Measurements from ENCODE around the gene FTHL17.

The FTHL17 gene

GRCh38 chrX:31053621-31054020, 18.2 kb downstream of the FTHL17 start:
- Histone ChIP-seq H3K4ac (ENCODE audit: low read depth, low read length) (no peak overlapping the region), H3K4me3 (ENCODE audit: low read depth, low read length) (no peak overlapping the region), H3K14ac (ENCODE audit: low read length) (no peak overlapping the region), H3K4me2 (ENCODE audit: low read length) (no peak overlapping the region), H3K79me2 (ENCODE audit: control insufficient read depth, insufficient read depth, low read length, poor library complexity) (no peaks in the 10 kb centered on the region), H2BK12ac (ENCODE audit: low read length) (no peak overlapping the region), H3K4me1 (ENCODE audit: control insufficient read depth in 1 of 2, insufficient read depth in 2 of 2, low read length in 2 of 2) (no peaks in the 10 kb centered on the region), H3K23ac (ENCODE audit: low read length) (no peak overlapping the region), H4K91ac (ENCODE audit: low read depth, low read length) (no peak overlapping the region), H3K9me3 (ENCODE audit: insufficient read depth, low read depth, low read length) (no peaks in the 10 kb centered on the region), H2AFZ (ENCODE audit: insufficient read depth, low read length, poor library complexity) (no peak overlapping the region), H4K12ac (ENCODE audit: low read depth, low read length) (no peak overlapping the region), H2BK120ac (ENCODE audit: insufficient read depth, low read length, poor library complexity) (no peak overlapping the region), H3K18ac (ENCODE audit: low read length) (no peak overlapping the region), H4K8ac (ENCODE audit: low read depth, low read length) (no peak overlapping the region), H3K9ac (ENCODE audit: low read length) (no peak overlapping the region), H3K27ac (ENCODE audit: low read depth, low read length) (no peak overlapping the region), H2AK5ac (ENCODE audit: low read length) (no peak overlapping the region), H3K27me3 (ENCODE audit: insufficient read depth, low read length) (no peaks in the 10 kb centered on the region), H2BK5ac (ENCODE audit: low read depth, low read length, poor library complexity) (no peak overlapping the region), H3K79me1 (ENCODE audit: low read length) (no peaks in the 10 kb centered on the region), H3K36me3 (ENCODE audit: control insufficient read depth in 1 of 2, insufficient read depth in 2 of 2, low read length in 2 of 2) (no peaks in the 10 kb centered on the region)
- no CpG with 5 or more reads among the region's 3 CpGs for WGBS (ENCODE audit: extremely low coverage, insufficient coverage, insufficient read length)
- no peak for DNase-seq

GRCh38 chrX:31039327-31039711, 32.5 kb downstream of the FTHL17 start:
- Histone ChIP-seq H3K27ac (ENCODE audit: low read depth, low read length) (no peak overlapping the region), H3K4ac (ENCODE audit: low read depth, low read length) (no peak overlapping the region), H3K36me3 (ENCODE audit: control insufficient read depth in 1 of 2, insufficient read depth in 2 of 2, low read length in 2 of 2) (no peaks in the 10 kb centered on the region), H4K91ac (ENCODE audit: low read depth, low read length) (no peak overlapping the region), H3K9me3 (ENCODE audit: insufficient read depth, low read depth, low read length) (no peaks in the 10 kb centered on the region), H2AFZ (ENCODE audit: insufficient read depth, low read length, poor library complexity) (no peak overlapping the region), H2BK12ac (ENCODE audit: low read length) (no peak overlapping the region), H3K14ac (ENCODE audit: low read length) (no peak overlapping the region), H3K9ac (ENCODE audit: low read length) (no peak overlapping the region), H3K23ac (ENCODE audit: low read length) (no peak overlapping the region), H3K18ac (ENCODE audit: low read length) (no peak overlapping the region), H3K79me1 (ENCODE audit: low read length) (no peaks in the 10 kb centered on the region), H2BK120ac (ENCODE audit: insufficient read depth, low read length, poor library complexity) (no peak overlapping the region), H4K12ac (ENCODE audit: low read depth, low read length) (no peak overlapping the region), H3K79me2 (ENCODE audit: control insufficient read depth, insufficient read depth, low read length, poor library complexity) (no peaks in the 10 kb centered on the region), H3K4me1 (ENCODE audit: control insufficient read depth in 1 of 2, insufficient read depth in 2 of 2, low read length in 2 of 2) (no peaks in the 10 kb centered on the region), H3K4me2 (ENCODE audit: low read length) (no peak overlapping the region), H4K8ac (ENCODE audit: low read depth, low read length) (no peak overlapping the region), H3K27me3 (ENCODE audit: insufficient read depth, low read length) (no peaks in the 10 kb centered on the region), H2BK5ac (ENCODE audit: low read depth, low read length, poor library complexity) (no peak overlapping the region), H2AK5ac (ENCODE audit: low read length) (no peak overlapping the region), H3K4me3 (ENCODE audit: low read depth, low read length) (no peak overlapping the region)
- no peak for DNase-seq
- no CpG with 5 or more reads among the region's 3 CpGs for WGBS (ENCODE audit: extremely low coverage, insufficient coverage, insufficient read length)

GRCh38 chrX:31038575-31039326, 33.1 kb downstream of the FTHL17 start:
- H3K9ac ChIP-seq (ENCODE audit: low read length) = no peak overlapping the region
- H3K4ac ChIP-seq (ENCODE audit: low read depth, low read length) = no peak overlapping the region
- no peaks in the 10 kb centered on the region for H3K4me1 ChIP-seq (ENCODE audit: control insufficient read depth in 1 of 2, insufficient read depth in 2 of 2, low read length in 2 of 2)
- H3K27me3 ChIP-seq (ENCODE audit: insufficient read depth, low read length) = no peaks in the 10 kb centered on the region
- no peak overlapping the region for H2AFZ ChIP-seq (ENCODE audit: insufficient read depth, low read length, poor library complexity)
- no peak overlapping the region for H4K91ac ChIP-seq (ENCODE audit: low read depth, low read length)
- H2AK5ac ChIP-seq (ENCODE audit: low read length) = no peak overlapping the region
- H3K14ac ChIP-seq (ENCODE audit: low read length) = no peak overlapping the region
- no peak overlapping the region for H3K4me2 ChIP-seq (ENCODE audit: low read length)
- no peak overlapping the region for H2BK12ac ChIP-seq (ENCODE audit: low read length)
- no peak overlapping the region for H4K8ac ChIP-seq (ENCODE audit: low read depth, low read length)
- H3K18ac ChIP-seq (ENCODE audit: low read length) = no peak overlapping the region
- H3K79me1 ChIP-seq (ENCODE audit: low read length) = no peaks in the 10 kb centered on the region
- H2BK120ac ChIP-seq (ENCODE audit: insufficient read depth, low read length, poor library complexity) = no peak overlapping the region
- DNase-seq = peak; percentile 5 to 63
- H3K4me3 ChIP-seq (ENCODE audit: low read depth, low read length) = no peak overlapping the region
- no peak overlapping the region for H4K12ac ChIP-seq (ENCODE audit: low read depth, low read length)
- no peaks in the 10 kb centered on the region for H3K9me3 ChIP-seq (ENCODE audit: insufficient read depth, low read depth, low read length)
- no peak overlapping the region for H2BK5ac ChIP-seq (ENCODE audit: low read depth, low read length, poor library complexity)
- no peak overlapping the region for H3K23ac ChIP-seq (ENCODE audit: low read length)
- WGBS (ENCODE audit: extremely low coverage, insufficient coverage, insufficient read length) = no CpG with 5 or more reads among the region's 6 CpGs
- no peaks in the 10 kb centered on the region for H3K79me2 ChIP-seq (ENCODE audit: control insufficient read depth, insufficient read depth, low read length, poor library complexity)
- H3K27ac ChIP-seq (ENCODE audit: low read depth, low read length) = no peak overlapping the region
- no peaks in the 10 kb centered on the region for H3K36me3 ChIP-seq (ENCODE audit: control insufficient read depth in 1 of 2, insufficient read depth in 2 of 2, low read length in 2 of 2)

- Histone ChIP-seq H2AK5ac (ENCODE audit: low read length) (no peak overlapping the region), H3K79me2 (ENCODE audit: control insufficient read depth, insufficient read depth, low read length, poor library complexity) (no peaks in the 10 kb centered on the region), H3K18ac (ENCODE audit: low read length) (no peak overlapping the region), H2BK12ac (ENCODE audit: low read length) (no peak overlapping the region), H2BK120ac (ENCODE audit: insufficient read depth, low read length, poor library complexity) (no peak overlapping the region), H3K4me2 (ENCODE audit: low read length) (no peak overlapping the region), H3K4ac (ENCODE audit: low read depth, low read length) (no peak overlapping the region), H3K36me3 (ENCODE audit: control insufficient read depth in 1 of 2, insufficient read depth in 2 of 2, low read length in 2 of 2) (no peaks in the 10 kb centered on the region), H3K9me3 (ENCODE audit: insufficient read depth, low read depth, low read length) (no peaks in the 10 kb centered on the region), H2BK5ac (ENCODE audit: low read depth, low read length, poor library complexity) (no peak overlapping the region), H3K79me1 (ENCODE audit: low read length) (no peaks in the 10 kb centered on the region), H3K4me3 (ENCODE audit: low read depth, low read length) (no peak overlapping the region), H3K4me1 (ENCODE audit: control insufficient read depth in 1 of 2, insufficient read depth in 2 of 2, low read length in 2 of 2) (no peaks in the 10 kb centered on the region), H4K12ac (ENCODE audit: low read depth, low read length) (no peak overlapping the region), H3K27me3 (ENCODE audit: insufficient read depth, low read length) (no peaks in the 10 kb centered on the region), H4K91ac (ENCODE audit: low read depth, low read length) (no peak overlapping the region), H3K14ac (ENCODE audit: low read length) (no peak overlapping the region), H2AFZ (ENCODE audit: insufficient read depth, low read length, poor library complexity) (no peak overlapping the region), H4K8ac (ENCODE audit: low read depth, low read length) (no peak overlapping the region), H3K9ac (ENCODE audit: low read length) (no peak overlapping the region), H3K27ac (ENCODE audit: low read depth, low read length) (no peak overlapping the region), H3K23ac (ENCODE audit: low read length) (no peak overlapping the region)
- DNase-seq = peak; percentile 17 to 62
- no CpG with 5 or more reads among the region's 3 CpGs for WGBS (ENCODE audit: extremely low coverage, insufficient coverage, insufficient read length)
These were observed 34.9 kb downstream of the FTHL17 start for GRCh38 chrX:31036895-31037294.

Measured in trophoblast cell (in vitro differentiated cells and primary cell).